ENCODE measurements around the gene SUSD2. TPM values are rescaled to one million over a fixed set of nuclear protein-coding genes. Genes with fewer than 3 reads are reported as not detected.

Gene SUSD2
- polyA plus RNA-seq, 1 of the 3 experiments (the other 2 are of a cell fraction): 0.82 TPM

- H3K79me2 ChIP-seq (ENCODE audit: insufficient read depth): no peaks in the 10 kb centered on the region
- H3K9me2 ChIP-seq: no peaks in the 10 kb centered on the region
- no peaks in the 10 kb centered on the region for H3F3A ChIP-seq (replicated peaks; ENCODE audit: insufficient read depth)
- no peak overlapping the region for H3K4me2 ChIP-seq
- H3K27ac ChIP-seq (ENCODE audit: low read depth in 2 of 2, low read length in 1 of 2): peak overlapping the region in 1 of 2 experiments; percentile 82; a peak in 2 of 4 replicates
- no peaks in the 10 kb centered on the region for H3K9me3 ChIP-seq
- H3K9ac ChIP-seq: no peak overlapping the region
- H4K20me1 ChIP-seq (ENCODE audit: insufficient read depth): no peaks in the 10 kb centered on the region
- ChIA-PET CTCF (interaction anchor here (1.3 to 8.1 kb wide), 5 partner anchors 9 to 32 kb away, joined by 4 to 83 read pairs (median 10); no protein-coding TSS in a partner anchor), POLR2A (interaction anchor here (2.6 kb wide), 1 partner anchor 8 kb away, joined by 10 read pairs; no protein-coding TSS in a partner anchor)
- H2AFZ ChIP-seq (ENCODE audit: low read depth): no peak overlapping the region
- peak; percentile 74 for TF ChIP-seq GATA2 (CRISPR knock-in tag; IDR thresholded peaks at IDR 0.05)
- TF ChIP-seq MEF2A (IDR thresholded peaks at IDR 0.05; ENCODE audit: borderline replicate concordance, low read depth): no peak
- no peak for TF ChIP-seq NFIC (IDR thresholded peaks at IDR 0.05; ENCODE audit: borderline replicate concordance)
- peak; percentile 80 for TF ChIP-seq FOXJ3 (CRISPR knock-in tag; IDR thresholded peaks at IDR 0.05)
- TF ChIP-seq EP300 (IDR thresholded peaks at IDR 0.05; ENCODE audit: borderline replicate concordance in 1 of 2, low read depth in 1 of 2, low read length in 1 of 2): 0 out of 4 replicates have a peak, but pooled peaks of 1 of the 2 experiments have one; percentile 7
- peak; percentile 80 for DNase-seq
- no peak overlapping the region for H3K4me3 ChIP-seq (ENCODE audit: low read depth in 2 of 2, low read length in 1 of 2)
- WGBS (ENCODE audit: low lambda C conversion rate): 82% methylated on average over 5 of the region's 6 CpGs
- H3K36me3 ChIP-seq (replicated peaks in 1 of 2; ENCODE audit: control insufficient read depth in 1 of 2, insufficient read depth in 2 of 2, low read length in 1 of 2): peaks cover 9 to 55% of the 10 kb centered on the region in 2 experiments
- H3K27me3 ChIP-seq (ENCODE audit: insufficient read depth): no peaks in the 10 kb centered on the region
- H3K4me1 ChIP-seq (ENCODE audit: control insufficient read depth in 1 of 2, insufficient read depth in 2 of 2, low read depth in 1 of 2, low read length in 1 of 2): peaks cover 0 to 50% of the 10 kb centered on the region in 2 experiments; a peak in 1 of 4 replicates
These were observed 16.3 kb upstream of the SUSD2 start for GRCh38 chr22:24164940-24165339.

GRCh38 chr22:24165673-24166072, 15.6 kb upstream of the SUSD2 start:
- Histone ChIP-seq H3K36me3 (replicated peaks in 1 of 2; ENCODE audit: control insufficient read depth in 1 of 2, insufficient read depth in 2 of 2, low read length in 1 of 2) (peaks cover 9 to 55% of the 10 kb centered on the region in 2 experiments), H3F3A (replicated peaks; ENCODE audit: insufficient read depth) (no peaks in the 10 kb centered on the region), H3K4me2 (no peak overlapping the region), H2AFZ (ENCODE audit: low read depth) (no peak overlapping the region), H3K4me1 (ENCODE audit: control insufficient read depth in 1 of 2, insufficient read depth in 2 of 2, low read depth in 1 of 2, low read length in 1 of 2) (peaks cover 0 to 54% of the 10 kb centered on the region in 2 experiments; a peak in 1 of 4 replicates), H3K9ac (no peak overlapping the region), H3K9me2 (no peaks in the 10 kb centered on the region), H3K27me3 (ENCODE audit: insufficient read depth) (no peaks in the 10 kb centered on the region), H3K9me3 (no peaks in the 10 kb centered on the region), H3K79me2 (ENCODE audit: insufficient read depth) (no peaks in the 10 kb centered on the region), H4K20me1 (ENCODE audit: insufficient read depth) (no peaks in the 10 kb centered on the region), H3K27ac (ENCODE audit: low read depth in 2 of 2, low read length in 1 of 2) (peak overlapping the region in 1 of 2 experiments; percentile 82; a peak in 1 of 4 replicates), H3K4me3 (ENCODE audit: low read depth in 2 of 2, low read length in 1 of 2) (no peak overlapping the region)
- no peak for TF ChIP-seq TCF12 (IDR thresholded peaks at IDR 0.05)
- TF ChIP-seq TEAD4 (IDR thresholded peaks at IDR 0.05; ENCODE audit: borderline replicate concordance, insufficient read depth): no peak
- no peak for TF ChIP-seq ELF1 (IDR thresholded peaks at IDR 0.05)
- TF ChIP-seq YY1 (IDR thresholded peaks at IDR 0.05; ENCODE audit: low read depth): no peak
- TF ChIP-seq RXRA (IDR thresholded peaks at IDR 0.05; ENCODE audit: borderline replicate concordance, low read depth): no peak
- no peak for TF ChIP-seq NRF1 (IDR thresholded peaks at IDR 0.05; ENCODE audit: low read depth, low read length)
- no peak for TF ChIP-seq GABPA (IDR thresholded peaks at IDR 0.05; ENCODE audit: low read depth)
- no peak for TF ChIP-seq RCOR1 (IDR thresholded peaks at IDR 0.05; ENCODE audit: low read length)
- TF ChIP-seq ZBTB33 (IDR thresholded peaks at IDR 0.05; ENCODE audit: borderline replicate concordance, low read depth): no peak
- TF ChIP-seq CHD2 (IDR thresholded peaks at IDR 0.05; ENCODE audit: low read length, partially characterized antibody): no peak
- no peak for TF ChIP-seq MEF2A (IDR thresholded peaks at IDR 0.05; ENCODE audit: borderline replicate concordance, low read depth)
- no peak for TF ChIP-seq SMC3 (IDR thresholded peaks at IDR 0.05; ENCODE audit: low read depth, low read length)
- no peak for TF ChIP-seq FOXM1 (IDR thresholded peaks at IDR 0.05; ENCODE audit: low read depth)
- TF ChIP-seq CTCF (IDR thresholded peaks at IDR 0.05): no peak
- TF ChIP-seq GATA2 (CRISPR knock-in tag; IDR thresholded peaks at IDR 0.05): no peak
- no peak for DNase-seq
- 80% methylated on average over 5 of the region's 5 CpGs for WGBS (ENCODE audit: low lambda C conversion rate)
- ChIA-PET POLR2A (interaction anchor here (2.6 kb wide), 1 partner anchor 9 kb away, joined by 10 read pairs; no protein-coding TSS in a partner anchor), CTCF (interaction anchor here (1.7 to 8.1 kb wide), 4 partner anchors 9 to 33 kb away, joined by 4 to 83 read pairs (median 15); no protein-coding TSS in a partner anchor)

All from SK-N-SH (cell line).